ENCODE measurements around the gene PGAM2. TPM values are rescaled to one million over a fixed set of nuclear protein-coding genes. Genes with fewer than 3 reads are reported as not detected.

Gene PGAM2
- total RNA-seq, 1 donor from 2014 or later = 0.44 TPM

DNA sequence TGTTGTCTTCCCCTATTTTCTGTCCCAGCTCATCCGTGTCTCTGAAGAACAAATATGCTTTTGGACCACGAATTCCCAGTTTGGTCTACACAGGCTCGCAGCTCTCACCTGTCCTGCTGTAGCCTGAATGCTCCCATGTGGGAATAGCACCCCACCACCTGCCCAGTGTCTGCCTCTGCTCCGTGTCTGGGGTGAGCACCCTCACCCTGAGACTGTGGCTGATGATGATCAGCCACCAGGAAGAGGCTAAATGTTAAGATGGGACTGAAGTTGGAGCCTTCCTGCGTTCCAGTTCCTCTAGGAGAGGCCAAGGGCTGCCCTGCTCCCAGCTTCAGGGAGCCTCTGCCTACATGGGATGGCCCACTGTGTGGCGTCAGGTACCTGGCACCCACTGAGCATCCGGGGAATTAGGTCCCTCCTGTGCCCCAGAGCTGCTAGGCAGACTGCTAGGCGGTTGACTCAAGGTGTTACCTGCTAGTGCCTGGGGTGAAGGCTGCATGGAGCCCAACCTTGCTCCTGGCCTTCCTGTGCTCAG is 3.7 kb downstream of the PGAM2 start:
- H3K27ac ChIP-seq = no peak overlapping the region
- no peak for DNase-seq
- H3K4me1 ChIP-seq = peaks cover 28% of the 10 kb centered on the region
- H3K9me3 ChIP-seq = no peaks in the 10 kb centered on the region
- peaks cover 57% of the 10 kb centered on the region for H3K36me3 ChIP-seq
- no peaks in the 10 kb centered on the region for H3K27me3 ChIP-seq (ENCODE audit: low read depth)
- no peak overlapping the region for H3K4me3 ChIP-seq
- TF ChIP-seq, protein P1, sequence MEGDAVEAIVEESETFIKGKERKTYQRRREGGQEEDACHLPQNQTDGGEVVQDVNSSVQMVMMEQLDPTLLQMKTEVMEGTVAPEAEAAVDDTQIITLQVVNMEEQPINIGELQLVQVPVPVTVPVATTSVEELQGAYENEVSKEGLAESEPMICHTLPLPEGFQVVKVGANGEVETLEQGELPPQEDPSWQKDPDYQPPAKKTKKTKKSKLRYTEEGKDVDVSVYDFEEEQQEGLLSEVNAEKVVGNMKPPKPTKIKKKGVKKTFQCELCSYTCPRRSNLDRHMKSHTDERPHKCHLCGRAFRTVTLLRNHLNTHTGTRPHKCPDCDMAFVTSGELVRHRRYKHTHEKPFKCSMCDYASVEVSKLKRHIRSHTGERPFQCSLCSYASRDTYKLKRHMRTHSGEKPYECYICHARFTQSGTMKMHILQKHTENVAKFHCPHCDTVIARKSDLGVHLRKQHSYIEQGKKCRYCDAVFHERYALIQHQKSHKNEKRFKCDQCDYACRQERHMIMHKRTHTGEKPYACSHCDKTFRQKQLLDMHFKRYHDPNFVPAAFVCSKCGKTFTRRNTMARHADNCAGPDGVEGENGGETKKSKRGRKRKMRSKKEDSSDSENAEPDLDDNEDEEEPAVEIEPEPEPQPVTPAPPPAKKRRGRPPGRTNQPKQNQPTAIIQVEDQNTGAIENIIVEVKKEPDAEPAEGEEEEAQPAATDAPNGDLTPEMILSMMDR (IDR thresholded peaks at IDR 0.05) = no peak
- no peak for ATAC-seq
- intact Hi-C loops (cut with DNase I) = no loop called here

DNA sequence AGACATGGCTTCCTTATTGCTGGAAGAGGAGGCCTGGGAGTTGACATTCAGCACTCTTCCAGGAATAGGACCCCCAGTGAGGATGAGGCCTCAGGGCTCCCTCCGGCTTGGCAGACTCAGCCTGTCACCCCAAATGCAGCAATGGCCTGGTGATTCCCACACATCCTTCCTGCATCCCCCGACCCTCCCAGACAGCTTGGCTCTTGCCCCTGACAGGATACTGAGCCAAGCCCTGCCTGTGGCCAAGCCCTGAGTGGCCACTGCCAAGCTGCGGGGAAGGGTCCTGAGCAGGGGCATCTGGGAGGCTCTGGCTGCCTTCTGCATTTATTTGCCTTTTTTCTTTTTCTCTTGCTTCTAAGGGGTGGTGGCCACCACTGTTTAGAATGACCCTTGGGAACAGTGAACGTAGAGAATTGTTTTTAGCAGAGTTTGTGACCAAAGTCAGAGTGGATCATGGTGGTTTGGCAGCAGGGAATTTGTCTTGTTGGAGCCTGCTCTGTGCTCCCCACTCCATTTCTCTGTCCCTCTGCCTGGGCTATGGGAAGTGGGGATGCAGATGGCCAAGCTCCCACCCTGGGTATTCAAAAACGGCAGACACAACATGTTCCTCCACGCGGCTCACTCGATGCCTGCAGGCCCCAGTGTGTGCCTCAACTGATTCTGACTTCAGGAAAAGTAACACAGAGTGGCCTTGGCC is 4.3 kb downstream of the PGAM2 start:
- Histone ChIP-seq H3K36me3 (peaks cover 63% of the 10 kb centered on the region), H3K4me3 (no peak overlapping the region), H3K4me1 (peaks cover 22% of the 10 kb centered on the region), H3K9me3 (no peaks in the 10 kb centered on the region), H3K27ac (no peak overlapping the region), H3K27me3 (ENCODE audit: low read depth) (no peaks in the 10 kb centered on the region)
- DNase-seq = peak; percentile 30
- intact Hi-C loops (cut with DNase I) = no loop called here
- ATAC-seq = no peak
- TF ChIP-seq, protein P1 (IDR thresholded peaks at IDR 0.05) = no peak

- TF ChIP-seq, protein P1 (IDR thresholded peaks at IDR 0.05) = no peak
- intact Hi-C loops (cut with DNase I) = no loop called here
- peaks cover 15% of the 10 kb centered on the region for H3K4me1 ChIP-seq
- peaks cover 71% of the 10 kb centered on the region for H3K36me3 ChIP-seq
- no peak overlapping the region for H3K27ac ChIP-seq
- no peaks in the 10 kb centered on the region for H3K27me3 ChIP-seq (ENCODE audit: low read depth)
- no peak for ATAC-seq
- H3K4me3 ChIP-seq = no peak overlapping the region
- peak; percentile 33 for DNase-seq
- H3K9me3 ChIP-seq = no peaks in the 10 kb centered on the region
Observed at GRCh38 chr7:44060091-44060947, 5.0 kb downstream of the PGAM2 start.

DNA sequence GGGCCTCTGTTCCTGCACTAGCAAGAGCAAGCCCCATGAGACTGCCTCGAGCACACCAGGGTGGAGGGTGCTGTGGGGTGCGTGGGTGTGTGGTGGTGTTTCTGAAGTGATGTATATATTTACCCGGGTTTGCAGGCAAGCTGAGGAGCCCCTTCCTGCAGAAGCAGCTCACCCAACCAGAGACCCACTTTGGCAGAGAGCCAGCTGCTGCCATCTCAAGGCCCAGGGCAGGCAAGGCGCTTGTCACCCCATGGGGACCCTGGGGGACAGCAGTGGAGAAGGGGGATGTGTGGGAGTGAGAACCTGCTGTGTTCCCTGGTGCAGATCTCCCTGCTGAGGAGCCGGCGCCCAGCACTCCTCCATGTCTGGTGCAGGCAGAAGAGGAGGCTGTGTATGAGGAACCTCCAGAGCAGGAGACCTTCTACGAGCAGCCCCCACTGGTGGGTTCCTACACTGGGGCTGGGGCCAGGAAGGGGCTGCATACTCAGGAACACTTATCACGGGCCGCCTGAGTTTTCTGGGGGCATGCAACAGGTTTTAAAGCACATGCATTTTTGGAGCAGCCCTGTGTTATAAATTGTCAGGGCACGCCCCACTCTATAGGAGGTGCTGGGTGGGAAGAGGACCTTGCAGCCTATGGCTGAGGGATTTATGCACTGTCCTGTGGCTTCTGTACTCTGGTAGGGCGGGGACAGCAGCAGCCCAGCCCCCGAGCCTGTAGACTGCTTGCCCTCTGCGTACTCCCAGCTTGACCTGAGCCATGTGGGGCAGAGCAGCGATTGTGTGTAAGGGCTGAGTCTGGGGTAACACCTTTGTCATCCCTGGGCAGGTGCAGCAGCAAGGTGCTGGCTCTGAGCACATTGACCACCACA is 5.9 kb downstream of the PGAM2 start:
- H3K4me3 ChIP-seq = no peak overlapping the region
- intact Hi-C loops (cut with DNase I) = no loop called here
- no peak for ATAC-seq
- no peaks in the 10 kb centered on the region for H3K27me3 ChIP-seq (ENCODE audit: low read depth)
- TF ChIP-seq, protein P1 (IDR thresholded peaks at IDR 0.05) = no peak
- H3K27ac ChIP-seq = no peak overlapping the region
- no peaks in the 10 kb centered on the region for H3K9me3 ChIP-seq
- H3K36me3 ChIP-seq = peaks cover 80% of the 10 kb centered on the region
- H3K4me1 ChIP-seq = peaks cover 7% of the 10 kb centered on the region
- peak; percentile 45 for DNase-seq

- ATAC-seq (no peak), DNase-seq (peak; percentile 20)
- Histone ChIP-seq H3K27me3 (ENCODE audit: low read depth) (no peaks in the 10 kb centered on the region), H3K9me3 (no peaks in the 10 kb centered on the region), H3K4me3 (no peak overlapping the region), H3K27ac (no peak overlapping the region), H3K36me3 (peaks cover 86% of the 10 kb centered on the region), H3K4me1 (peaks cover under 1% of the 10 kb centered on the region)
- intact Hi-C loops (cut with DNase I) = no loop called here
- TF ChIP-seq, protein P1 (IDR thresholded peaks at IDR 0.05) = no peak
Observed at GRCh38 chr7:44058759-44059218, 6.6 kb downstream of the PGAM2 start.

All from lower lobe of right lung (tissue), 2 donors.